ENCODE measurements around the gene STK32B. TPM values are rescaled to one million over a fixed set of nuclear protein-coding genes. Genes with fewer than 3 reads are reported as not detected.

The STK32B gene
- total RNA-seq, 1 donor, result 5.3 TPM

DNA sequence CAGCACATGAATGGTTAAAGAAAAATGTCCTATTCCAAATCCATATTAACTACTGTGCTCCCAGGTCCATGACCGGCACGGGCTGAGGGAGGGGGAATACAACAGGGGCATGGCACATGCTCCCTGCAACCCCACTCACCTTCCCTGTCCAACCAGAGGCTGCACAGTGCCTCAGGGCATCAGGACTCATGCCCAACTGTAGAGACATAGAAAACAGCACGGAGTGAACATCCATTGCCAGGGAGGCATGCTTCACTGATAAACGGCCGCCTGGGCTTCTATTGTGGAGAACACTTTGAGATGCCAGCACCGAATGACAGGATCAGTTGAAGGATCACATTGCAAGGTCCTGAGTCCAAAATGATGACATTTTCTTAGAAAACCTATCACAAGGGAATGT lies 140.6 kb downstream of the STK32B start:
- H3K4me3 ChIP-seq (ENCODE audit: low read depth, low read length), result no peak overlapping the region
- TF ChIP-seq, protein P1, sequence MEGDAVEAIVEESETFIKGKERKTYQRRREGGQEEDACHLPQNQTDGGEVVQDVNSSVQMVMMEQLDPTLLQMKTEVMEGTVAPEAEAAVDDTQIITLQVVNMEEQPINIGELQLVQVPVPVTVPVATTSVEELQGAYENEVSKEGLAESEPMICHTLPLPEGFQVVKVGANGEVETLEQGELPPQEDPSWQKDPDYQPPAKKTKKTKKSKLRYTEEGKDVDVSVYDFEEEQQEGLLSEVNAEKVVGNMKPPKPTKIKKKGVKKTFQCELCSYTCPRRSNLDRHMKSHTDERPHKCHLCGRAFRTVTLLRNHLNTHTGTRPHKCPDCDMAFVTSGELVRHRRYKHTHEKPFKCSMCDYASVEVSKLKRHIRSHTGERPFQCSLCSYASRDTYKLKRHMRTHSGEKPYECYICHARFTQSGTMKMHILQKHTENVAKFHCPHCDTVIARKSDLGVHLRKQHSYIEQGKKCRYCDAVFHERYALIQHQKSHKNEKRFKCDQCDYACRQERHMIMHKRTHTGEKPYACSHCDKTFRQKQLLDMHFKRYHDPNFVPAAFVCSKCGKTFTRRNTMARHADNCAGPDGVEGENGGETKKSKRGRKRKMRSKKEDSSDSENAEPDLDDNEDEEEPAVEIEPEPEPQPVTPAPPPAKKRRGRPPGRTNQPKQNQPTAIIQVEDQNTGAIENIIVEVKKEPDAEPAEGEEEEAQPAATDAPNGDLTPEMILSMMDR (IDR thresholded peaks at IDR 0.05; ENCODE audit: insufficient read depth, low read length), result no peak
- DNase-seq (ENCODE audit: low read depth), result no peak

DNA sequence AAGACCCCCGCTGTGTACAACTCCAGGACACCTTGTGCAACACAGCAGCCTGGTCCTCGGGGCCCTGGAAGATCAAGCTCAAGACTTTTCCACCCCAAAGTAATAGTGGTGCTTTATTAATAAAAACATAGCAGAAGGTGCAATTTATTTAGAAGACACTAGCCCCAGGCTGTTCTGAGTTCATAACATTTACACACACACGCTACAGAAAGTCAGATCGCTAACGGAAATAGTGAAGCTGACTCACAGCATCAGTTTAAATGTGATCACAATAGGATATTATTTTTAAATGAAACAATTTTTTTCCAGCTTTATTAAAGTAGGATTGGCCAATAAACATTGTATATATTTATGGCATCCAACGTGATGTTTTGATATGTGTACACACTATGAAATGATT lies 141.0 kb downstream of the STK32B start:
- no peak overlapping the region for H3K4me3 ChIP-seq (ENCODE audit: low read depth, low read length)
- DNase-seq (ENCODE audit: low read depth), result no peak
- TF ChIP-seq, protein P1 (IDR thresholded peaks at IDR 0.05; ENCODE audit: insufficient read depth, low read length), result no peak

DNA sequence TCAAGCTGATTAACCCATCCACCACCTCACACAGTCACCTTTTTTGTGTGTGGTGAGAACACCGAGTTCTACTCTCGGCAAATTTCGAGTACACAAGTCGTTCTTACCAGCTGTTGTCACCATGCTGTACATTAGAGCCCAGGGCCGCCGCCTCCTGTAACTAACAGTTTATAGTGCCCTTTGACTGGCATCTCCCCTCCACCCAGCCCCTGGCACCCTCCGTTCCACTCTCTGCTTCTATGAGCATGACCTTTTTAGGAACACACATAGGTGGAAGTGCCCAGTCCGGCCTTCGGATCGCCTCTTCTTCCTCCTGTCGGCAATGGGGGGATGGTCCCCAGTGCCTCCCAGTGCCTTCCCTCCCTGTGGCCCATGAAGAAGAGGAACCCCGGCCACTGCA lies 141.4 kb downstream of the STK32B start:
- TF ChIP-seq, protein P1 (IDR thresholded peaks at IDR 0.05; ENCODE audit: insufficient read depth, low read length), result no peak

DNA sequence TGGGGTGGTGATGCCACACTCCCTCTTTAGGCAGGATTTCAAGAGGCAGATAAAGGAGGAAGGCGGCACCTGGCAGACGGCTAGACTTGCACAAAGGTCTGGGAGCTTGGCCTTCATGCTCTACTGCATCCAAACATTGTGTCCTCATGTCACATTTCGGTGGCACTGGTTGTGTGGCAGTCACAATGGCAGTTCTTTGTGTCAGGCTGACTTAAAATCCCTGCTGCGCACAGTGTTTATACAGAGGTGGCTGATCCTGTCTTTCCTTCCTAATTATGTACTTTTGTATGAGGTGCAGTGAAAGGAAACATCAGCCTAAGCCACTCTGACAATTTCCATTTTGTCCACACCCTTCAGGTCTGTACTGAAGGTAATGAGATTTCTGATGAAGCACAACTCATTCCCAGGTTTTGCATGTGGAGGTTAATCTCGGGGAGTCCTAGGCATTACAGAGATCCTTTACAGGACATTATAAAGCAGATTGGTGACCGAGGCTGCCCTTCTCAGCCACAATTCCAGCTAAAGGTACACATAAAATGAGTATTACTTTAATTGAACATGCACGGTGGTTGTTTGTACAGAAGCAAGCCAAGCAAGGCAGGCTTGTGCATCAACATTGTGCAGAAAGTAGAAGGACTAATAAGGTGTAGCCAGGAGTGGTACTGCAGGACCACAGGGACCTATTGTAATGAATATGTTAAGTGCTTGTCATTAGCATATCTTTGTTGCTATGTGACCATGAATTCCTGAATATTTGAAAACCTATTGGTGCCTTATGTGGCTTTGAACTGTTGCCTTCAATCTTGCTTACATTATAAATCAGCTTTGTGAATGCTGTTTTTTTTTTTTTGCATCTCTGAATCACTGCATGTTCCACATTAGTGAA lies 147.6 kb downstream of the STK32B start:
- no peak for DNase-seq (ENCODE audit: low read depth)
- TF ChIP-seq, protein P1 (IDR thresholded peaks at IDR 0.05; ENCODE audit: insufficient read depth, low read length), result no peak

More for the DNA sequence above, 141.4 kb downstream of the STK32B start:
- DNase-seq (ENCODE audit: low read depth), result no peak
- no peak overlapping the region for H3K4me3 ChIP-seq (ENCODE audit: low read depth, low read length)

DNA sequence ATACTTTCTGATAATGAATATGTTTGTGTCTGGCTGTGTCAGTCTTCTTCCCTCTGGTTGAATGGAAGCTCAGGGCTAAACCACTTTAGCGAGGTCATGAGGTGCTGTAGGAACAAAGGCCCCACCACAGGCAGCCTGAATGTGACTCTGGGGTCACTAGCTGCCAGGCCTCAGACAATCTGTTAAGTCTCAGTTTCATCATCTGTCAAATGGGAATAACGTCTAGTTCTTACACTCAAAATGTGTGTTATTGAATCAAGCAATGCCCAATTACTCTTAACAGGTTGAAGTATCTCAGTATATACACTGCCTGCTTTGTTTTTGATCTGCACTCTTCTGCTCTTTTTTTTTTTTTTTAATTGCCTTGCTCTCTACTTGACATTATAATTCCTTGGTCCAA lies 148.6 kb downstream of the STK32B start:
- H3K4me3 ChIP-seq (ENCODE audit: low read depth, low read length), result no peak overlapping the region
- TF ChIP-seq, protein P1 (IDR thresholded peaks at IDR 0.05; ENCODE audit: insufficient read depth, low read length), result no peak

More for the DNA sequence above, 147.6 kb downstream of the STK32B start:
- no peak overlapping the region for H3K4me3 ChIP-seq (ENCODE audit: low read depth, low read length)

DNA sequence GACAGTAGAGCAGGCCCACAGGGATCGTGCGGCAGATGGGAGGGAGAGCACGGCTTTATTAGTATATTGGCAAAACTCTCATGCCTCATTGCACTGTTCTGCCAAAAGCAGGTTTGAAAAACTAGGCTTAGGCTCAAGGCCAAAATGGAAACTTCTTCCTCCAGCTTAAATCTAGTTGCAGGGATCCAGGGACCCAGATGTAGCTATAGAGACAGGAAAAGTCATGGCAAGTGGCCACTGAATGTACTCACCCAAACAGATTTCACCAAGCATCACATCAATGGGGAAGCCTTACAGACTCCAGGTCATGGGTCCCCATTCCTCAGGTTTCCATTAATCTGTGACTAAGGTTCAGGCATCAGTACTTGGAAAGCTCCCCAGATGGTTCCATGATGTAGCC lies 149.2 kb downstream of the STK32B start:
- TF ChIP-seq, protein P1 (IDR thresholded peaks at IDR 0.05; ENCODE audit: insufficient read depth, low read length), result no peak
- H3K4me3 ChIP-seq (ENCODE audit: low read depth, low read length), result no peak overlapping the region
- DNase-seq (ENCODE audit: low read depth), result no peak

More for the DNA sequence above, 148.6 kb downstream of the STK32B start:
- DNase-seq (ENCODE audit: low read depth), result no peak

All from fibroblast of the aortic adventitia (primary cell).